MM.1S (cell line): ENCODE results near the gene KRTAP20-3.

Source experiments
- CTCF ChIP-seq: fragments of 300-600 bp; sonication (generic); IDR thresholded peaks from 2 replicates; pipeline ENCODE4 v1.5.1; 2016; ENCODE audit warnings: antibody characterized with exemption, low read length, mixed read lengths
- EZH2phosphoT487 ChIP-seq: fragments of 300-600 bp; sonication (generic); IDR thresholded peaks from 2 replicates; pipeline ENCODE4 v1.6.1; 2018; ENCODE audit warnings: antibody characterized with exemption, low read length

GRCh38 chr21:30674312-30674711 lies 31.6 kb downstream of the KRTAP20-3 start:
- TF ChIP-seq CTCF (no peak), EZH2phosphoT487 (no peak)
